ENCODE measurements around the gene PSMG3.

Gene PSMG3

GRCh38 chr7:1545417-1546246 is 24.2 kb downstream of the PSMG3 start:
- no peak for DNase-seq (ENCODE audit: low read depth in 2 of 2, low spot score in 1 of 2)

- no peak for DNase-seq (ENCODE audit: low read depth in 2 of 2, low spot score in 1 of 2)
Measured at GRCh38 chr7:1544896-1545416, 24.9 kb downstream of the PSMG3 start.

GRCh38 chr7:1544178-1544895 is 25.5 kb downstream of the PSMG3 start:
- DNase-seq (ENCODE audit: low read depth in 2 of 2, low spot score in 1 of 2): no peak

- no peak for DNase-seq (ENCODE audit: low read depth in 2 of 2, low spot score in 1 of 2)
Measured at GRCh38 chr7:1543826-1544177, 26.0 kb downstream of the PSMG3 start.

GRCh38 chr7:1542841-1543747 is 26.7 kb downstream of the PSMG3 start:
- no peak for DNase-seq (ENCODE audit: low read depth in 2 of 2, low spot score in 1 of 2)

GRCh38 chr7:1542329-1542728 is 27.5 kb downstream of the PSMG3 start:
- no peak for DNase-seq (ENCODE audit: low read depth in 2 of 2, low spot score in 1 of 2)

GRCh38 chr7:1541431-1542162 is 28.2 kb downstream of the PSMG3 start:
- no peak for DNase-seq (ENCODE audit: low read depth in 2 of 2, low spot score in 1 of 2)

- DNase-seq (ENCODE audit: low read depth in 2 of 2, low spot score in 1 of 2): no peak
Measured at GRCh38 chr7:1540776-1541271, 29.0 kb downstream of the PSMG3 start.

GRCh38 chr7:1539882-1540775 is 29.7 kb downstream of the PSMG3 start:
- no peak for DNase-seq (ENCODE audit: low read depth in 2 of 2, low spot score in 1 of 2)

GRCh38 chr7:1539181-1539881 is 30.5 kb downstream of the PSMG3 start:
- no peak for DNase-seq (ENCODE audit: low read depth in 2 of 2, low spot score in 1 of 2)

GRCh38 chr7:1538544-1539180 is 31.2 kb downstream of the PSMG3 start:
- DNase-seq (ENCODE audit: low read depth in 2 of 2, low spot score in 1 of 2): no peak

- DNase-seq (ENCODE audit: low read depth in 2 of 2, low spot score in 1 of 2): no peak
Measured at GRCh38 chr7:1537535-1538412, 32.1 kb downstream of the PSMG3 start.

- no peak for DNase-seq (ENCODE audit: low read depth in 2 of 2, low spot score in 1 of 2)
Measured at GRCh38 chr7:1536743-1537534, 32.9 kb downstream of the PSMG3 start.

GRCh38 chr7:1536455-1536742 is 33.4 kb downstream of the PSMG3 start:
- no peak for DNase-seq (ENCODE audit: low read depth in 2 of 2, low spot score in 1 of 2)

- no peak for DNase-seq (ENCODE audit: low read depth in 2 of 2, low spot score in 1 of 2)
Measured at GRCh38 chr7:1535701-1536454, 34.0 kb downstream of the PSMG3 start.

- DNase-seq (ENCODE audit: low read depth in 2 of 2, low spot score in 1 of 2): no peak
Measured at GRCh38 chr7:1535100-1535458, 34.8 kb downstream of the PSMG3 start.

Data from stimulated activated CD8-positive, alpha-beta memory T cell treated with anti-CD3 and anti-CD28 coated beads, Interleukin-4, amount 100 ng/mL, for 1 hour (primary cell).